ENCODE results near the gene MYCN. TPM values are rescaled to one million over a fixed set of nuclear protein-coding genes. Genes with fewer than 3 reads are reported as not detected.

Gene MYCN
- total RNA-seq, 2 donors from 2014 or later, result not detected

GRCh38 chr2:15990151-15991101, 50.1 kb downstream of the MYCN start:
- no peaks in the 10 kb centered on the region for H3K9me3 Mint-ChIP-seq
- H3K27ac Mint-ChIP-seq, result no peak overlapping the region
- no peak for ATAC-seq
- DNase-seq (ENCODE audit: low spot score in 2 of 2), result no peak
- H3K36me3 Mint-ChIP-seq, result no peaks in the 10 kb centered on the region

- Mint-ChIP-seq H3K36me3 (no peaks in the 10 kb centered on the region), H3K27ac (no peak overlapping the region), H3K9me3 (no peaks in the 10 kb centered on the region)
- DNase-seq (ENCODE audit: low spot score in 2 of 2), result no peak
- ATAC-seq, result no peak
These were observed 50.9 kb downstream of the MYCN start for GRCh38 chr2:15991231-15991630.

GRCh38 chr2:15992457-15993231, 52.3 kb downstream of the MYCN start:
- no peak for DNase-seq (ENCODE audit: low spot score in 2 of 2)
- H3K9me3 Mint-ChIP-seq, result no peaks in the 10 kb centered on the region
- H3K27ac Mint-ChIP-seq, result no peak overlapping the region
- H3K36me3 Mint-ChIP-seq, result no peaks in the 10 kb centered on the region
- no peak for ATAC-seq

GRCh38 chr2:15993232-15993610, 52.9 kb downstream of the MYCN start:
- ATAC-seq (no peak), DNase-seq (ENCODE audit: low spot score in 2 of 2) (no peak)
- no peaks in the 10 kb centered on the region for H3K9me3 Mint-ChIP-seq
- no peak overlapping the region for H3K27ac Mint-ChIP-seq
- no peaks in the 10 kb centered on the region for H3K36me3 Mint-ChIP-seq

GRCh38 chr2:15993666-15994065, 53.3 kb downstream of the MYCN start:
- ATAC-seq, result no peak
- DNase-seq (ENCODE audit: low spot score in 2 of 2), result no peak
- Mint-ChIP-seq H3K27ac (no peak overlapping the region), H3K9me3 (no peaks in the 10 kb centered on the region), H3K36me3 (no peaks in the 10 kb centered on the region)

GRCh38 chr2:15995603-15996002, 55.3 kb downstream of the MYCN start:
- ATAC-seq (no peak), DNase-seq (ENCODE audit: low spot score in 2 of 2) (no peak)
- H3K9me3 Mint-ChIP-seq, result no peaks in the 10 kb centered on the region
- H3K36me3 Mint-ChIP-seq, result no peaks in the 10 kb centered on the region
- no peak overlapping the region for H3K27ac Mint-ChIP-seq
